Endothelial cell of umbilical vein (primary cell): ENCODE data around the gene VKORC1. TPM values are rescaled to one million over a fixed set of nuclear protein-coding genes. Genes with fewer than 3 reads are reported as not detected.

Experiments used
- BruUV-seq: library from RNA; stranded (reverse); fragments of 400-500 nt; replicated peaks from 2 replicates; lab custom pipeline; 2021; lab: Mats Ljungman, UMichigan
- CTCF ChIA-PET: fragments of 300-600, 350-600 bp; sonication (Branson Sonifier 250); formaldehyde crosslinking; loops from one replicate; lab custom pipeline; 2021; ENCODE audit warnings: antibody characterized with exemption, inconsistent platforms; lab: Charles Lee
- POLR2A ChIA-PET: fragments of 300-600, 350-600 bp; sonication (Branson Sonifier 250); formaldehyde crosslinking; loops from one replicate; lab custom pipeline; 2021; ENCODE audit warnings: antibody characterized with exemption, inconsistent platforms; lab: Charles Lee
- DNase-seq: peaks from one replicate; pipeline ENCODE4 v3.0.0-alpha.2; 2011; ENCODE audit warnings: low read depth, low spot score
- FAIRE-seq: peaks from 2 replicates; lab custom pipeline; 2011; peaks lifted over from hg19 to GRCh38; lab: Jason Lieb, UNC
- H2AFZ ChIP-seq: 2 replicates; pipeline ENCODE4 v1.6.0; 2012; ENCODE audit warnings: low read depth, low read length, control low read depth, inconsistent platforms
- H3K27ac ChIP-seq: 2 replicates; pipeline ENCODE4 v1.5.1; 2011; ENCODE audit warnings: low read depth, mild to moderate bottlenecking, control low read depth, low read length, moderate library complexity; ENCODE audit not compliant: insufficient read depth
- H3K27me3 ChIP-seq, 2 experiments: 2 replicates each; pipeline versions ENCODE4 v1.6.0 to v1.6.1; 2011; ENCODE audit warnings: low read length in 2 of 2, mixed read lengths in 1 of 2; ENCODE audit not compliant: control insufficient read depth in 2 of 2, insufficient read depth in 2 of 2
- H3K36me3 ChIP-seq, 2 experiments: 2 replicates in 1 of 2; 3 replicates in 1 of 2; pipeline ENCODE4 v1.5.1; 2011; ENCODE audit warnings: low read length in 2 of 2, mild to moderate bottlenecking in 1 of 2, moderate library complexity in 1 of 2; ENCODE audit not compliant: control insufficient read depth in 2 of 2, insufficient read depth in 2 of 2; ENCODE audit errors: extremely low read depth in 1 of 2
- H3K4me1 ChIP-seq: 3 replicates; pipeline ENCODE4 v1.5.1; 2011; ENCODE audit warnings: mild to moderate bottlenecking, low read length; ENCODE audit not compliant: control insufficient read depth, insufficient read depth; ENCODE audit errors: extremely low read depth
- H3K4me2 ChIP-seq: 2 replicates; pipeline ENCODE4 v1.6.1; 2011; ENCODE audit warnings: low read length, control low read depth, mixed read lengths; ENCODE audit not compliant: insufficient read depth
- H3K4me3 ChIP-seq, 3 experiments: fragments of 200-600 bp in 1 of 3; sonication (generic), shearing (Covaris generic) in 1 of 3; replicated peaks in 1 of 3; 2 replicates each; pipeline ENCODE4 v1.5.1; 2011 to 2016; ENCODE audit warnings: control low read depth in 3 of 3, low read length in 3 of 3, mild to moderate bottlenecking in 2 of 3, inconsistent platforms in 1 of 3, low read depth in 1 of 3, moderate library complexity in 1 of 3; ENCODE audit not compliant: insufficient read depth in 1 of 3
- H3K79me2 ChIP-seq: 2 replicates; pipeline ENCODE4 v1.6.0; 2012; ENCODE audit warnings: low read length, inconsistent platforms; ENCODE audit not compliant: control insufficient read depth, insufficient read depth
- H3K9ac ChIP-seq: replicated peaks from 2 replicates; pipeline ENCODE3; 2011; ENCODE audit warnings: low read length, control low read depth; ENCODE audit not compliant: insufficient read depth; ENCODE audit errors: extremely low read depth
- H3K9me1 ChIP-seq: replicated peaks from 3 replicates; pipeline ENCODE4 v1.6.0; 2011; ENCODE audit warnings: mild to moderate bottlenecking, low read length; ENCODE audit not compliant: control insufficient read depth, insufficient read depth; ENCODE audit errors: extremely low read depth
- H3K9me3 ChIP-seq: replicated peaks from 2 replicates; pipeline ENCODE4 v1.5.1; 2012; ENCODE audit warnings: low read length, inconsistent platforms; ENCODE audit not compliant: control insufficient read depth, insufficient read depth
- H4K20me1 ChIP-seq: replicated peaks from 2 replicates; pipeline ENCODE3; 2011; ENCODE audit warnings: mild to moderate bottlenecking, low read length; ENCODE audit not compliant: control insufficient read depth, insufficient read depth; ENCODE audit errors: extremely low read depth
- CTCF ChIP-seq, 2 donors: IDR thresholded peaks; 1 replicate in 1 of 2; 2 replicates in 1 of 2; pipeline ENCODE4 v1.5.1; 2011; ENCODE audit warnings: low read length in 2 of 2, mild to moderate bottlenecking in 2 of 2, moderate library complexity in 2 of 2, control low read depth in 1 of 2, inconsistent platforms in 1 of 2, low read depth in 1 of 2; ENCODE audit not compliant: insufficient read depth in 1 of 2; ENCODE audit errors: extremely low read depth in 1 of 2
- EZH2 ChIP-seq: IDR thresholded peaks from 2 replicates; pipeline ENCODE4 v1.6.1; 2012; ENCODE audit warnings: borderline replicate concordance, low read depth, mild to moderate bottlenecking, moderate library complexity, low read length, inconsistent platforms; ENCODE audit not compliant: severe bottlenecking
- FOS ChIP-seq: IDR thresholded peaks from 2 replicates; pipeline ENCODE4 v1.6.1; 2011; ENCODE audit warnings: mild to moderate bottlenecking, low read length, moderate library complexity, borderline replicate concordance; ENCODE audit not compliant: insufficient read depth
- GATA2 ChIP-seq: IDR thresholded peaks from 2 replicates; pipeline ENCODE4 v1.7.0; 2011; ENCODE audit warnings: low read depth, mild to moderate bottlenecking, moderate library complexity, mixed read lengths, low read length; ENCODE audit not compliant: insufficient read length, insufficient read depth
- JUN ChIP-seq: IDR thresholded peaks from 2 replicates; pipeline ENCODE4 v1.6.1; 2011; ENCODE audit warnings: borderline replicate concordance, low read depth; ENCODE audit not compliant: insufficient read length, insufficient read depth
- MYC ChIP-seq: IDR thresholded peaks from one replicate; pipeline ENCODE4 v1.6.1; 2011; ENCODE audit warnings: mild to moderate bottlenecking, low read depth, low read length
- POLR2A ChIP-seq: IDR thresholded peaks from 2 replicates; pipeline ENCODE4 v1.6.1; 2012; ENCODE audit warnings: low read depth, mild to moderate bottlenecking, control low read depth, low read length
- POLR2AphosphoS5 ChIP-seq: IDR thresholded peaks from 2 replicates; pipeline ENCODE4 v1.6.1; 2012; ENCODE audit warnings: low read depth, mild to moderate bottlenecking, control low read depth, low read length, moderate library complexity; ENCODE audit not compliant: insufficient read depth
- dilution Hi-C: fragments of 300-500 bp; cut with MboI; formaldehyde crosslinking; loops from one replicate; pipeline ENCODE4 v1.15.0; 2019; ENCODE audit warnings: low sequenced_read_pairs; ENCODE audit not compliant: extremely low pct_ligation_motif_present
- intact Hi-C: fragments of 100-400 bp; cut with micrococcal nuclease; formaldehyde crosslinking; loops from one replicate; pipeline ENCODE4 v1.10.0; 2022
- polyA plus RNA-seq, 4 experiments: library from polyadenylated mRNA; depleted of rRNA in 3 of 4; stranded (reverse) in 3 of 4; unstranded in 1 of 4; fragments of >200 nt; gene quantifications; 2 replicates each; pipeline versions ENCODE4 v1.2.1 to v1.2.3, GENCODE V29; 2011 to 2012; ENCODE audit warnings: missing spikeins in 1 of 4
- total RNA-seq: library from RNA; stranded (reverse); gene quantifications from 2 replicates; pipeline ENCODE4 v1.2.3, GENCODE V29; 2021
- TF ChIP-seq, protein P1 (sequence below): IDR thresholded peaks from 2 replicates; pipeline ENCODE4 v1.6.1; 2011; ENCODE audit not compliant: insufficient read depth, insufficient read length

Gene VKORC1
- total and polyA plus RNA-seq, 2 donors (not counting 3 experiments of a cell fraction or from before 2014, with no cell fraction given) = 93.5 to 586 TPM

- peaks cover 0 to 19% of the 10 kb centered on the region in 2 experiments for H3K36me3 ChIP-seq
- no peak overlapping the region for H2AFZ ChIP-seq
- no peak overlapping the region for H3K9ac ChIP-seq
- no peak for DNase-seq
- no peaks in the 10 kb centered on the region for H3K9me3 ChIP-seq
- H3K4me3 ChIP-seq = no peak overlapping the region
- H3K27me3 ChIP-seq = no peaks in the 10 kb centered on the region
- H3K27ac ChIP-seq = no peak overlapping the region
- no peaks in the 10 kb centered on the region for H3K79me2 ChIP-seq
- intact Hi-C loops (no loop called here), dilution Hi-C loops (no loop called here)
- H3K4me1 ChIP-seq = no peaks in the 10 kb centered on the region
- no peak for TF ChIP-seq POLR2AphosphoS5
- ChIA-PET POLR2A (no interaction called here), CTCF (no interaction called here)
- FAIRE-seq = no peak
- H3K9me1 ChIP-seq = no peaks in the 10 kb centered on the region
- H3K4me2 ChIP-seq = no peak overlapping the region
- BruUV-seq = no TSS peak
- H4K20me1 ChIP-seq = no peaks in the 10 kb centered on the region
Observed at GRCh38 chr16:31043898-31044481, 50.6 kb downstream of the VKORC1 start.

- no peak overlapping the region for H3K9ac ChIP-seq
- H3K4me3 ChIP-seq = no peak overlapping the region
- no peak for FAIRE-seq
- ChIA-PET POLR2A (no interaction called here), CTCF (interaction anchor here (0.8 kb wide), 1 partner anchor 58 kb away, joined by 4 read pairs; the partner anchor contains the start of gene HSD3B7)
- H3K9me1 ChIP-seq = no peaks in the 10 kb centered on the region
- H3K9me3 ChIP-seq = no peaks in the 10 kb centered on the region
- intact Hi-C loops = no loop called here
- H3K79me2 ChIP-seq = no peaks in the 10 kb centered on the region
- H3K4me2 ChIP-seq = no peak overlapping the region
- H3K36me3 ChIP-seq = peaks cover 0 to 24% of the 10 kb centered on the region in 2 experiments
- TF ChIP-seq JUN (no peak), GATA2 (no peak), MYC (no peak), EZH2 (no peak), CTCF (IDR thresholded peaks at IDR 0.05; ENCODE audit: extremely low read depth in 1 of 2, insufficient read depth in 1 of 2, low read depth in 1 of 2, low read length in 2 of 2) (no peak), FOS (no peak), POLR2AphosphoS5 (no peak), POLR2A (no peak)
- TF ChIP-seq, protein P1, sequence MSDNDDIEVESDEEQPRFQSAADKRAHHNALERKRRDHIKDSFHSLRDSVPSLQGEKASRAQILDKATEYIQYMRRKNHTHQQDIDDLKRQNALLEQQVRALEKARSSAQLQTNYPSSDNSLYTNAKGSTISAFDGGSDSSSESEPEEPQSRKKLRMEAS = no peak
- H2AFZ ChIP-seq = no peak overlapping the region
- dilution Hi-C loops = no loop called here
- H3K27me3 ChIP-seq = no peaks in the 10 kb centered on the region
- no TSS peak for BruUV-seq
- no peaks in the 10 kb centered on the region for H3K4me1 ChIP-seq
- H3K27ac ChIP-seq = no peak overlapping the region
- no peaks in the 10 kb centered on the region for H4K20me1 ChIP-seq
- no peak for DNase-seq
Observed at GRCh38 chr16:31043352-31043751, 51.2 kb downstream of the VKORC1 start.
